Activated CD4-positive, alpha-beta T cell treated with anti-CD3 and anti-CD28 coated beads, Interleukin-10, Interleukin-2, amounts not matched to agents 100 ng/mL and 50 ng/mL, durations not matched to agents 16 hours and 8 hours (primary cell): ENCODE data around the gene MYRF.

Experiments used
- DNase-seq: peaks from one replicate; pipeline ENCODE4 v3.0.0-alpha.2; 2020

MYRF gene

GRCh38 chr11:61743486-61744095 lies 8.8 kb upstream of the MYRF start:
- DNase-seq: no peak

GRCh38 chr11:61744181-61744580 lies 8.3 kb upstream of the MYRF start:
- DNase-seq: no peak

GRCh38 chr11:61744609-61745156 lies 7.8 kb upstream of the MYRF start:
- DNase-seq: no peak

- DNase-seq: no peak
Measured at GRCh38 chr11:61745781-61746441, 6.5 kb upstream of the MYRF start.

GRCh38 chr11:61746442-61747191 lies 5.8 kb upstream of the MYRF start:
- no peak for DNase-seq

- peak; percentile 53 for DNase-seq
Measured at GRCh38 chr11:61747192-61747966, 5.1 kb upstream of the MYRF start.

GRCh38 chr11:61747967-61748285 lies 4.5 kb upstream of the MYRF start:
- no peak for DNase-seq

- DNase-seq: no peak
Measured at GRCh38 chr11:61749591-61750217, 2.7 kb upstream of the MYRF start.

- no peak for DNase-seq
Measured at GRCh38 chr11:61750631-61751273, 1.7 kb upstream of the MYRF start.

- no peak for DNase-seq
Measured at GRCh38 chr11:61751384-61751783, 1.1 kb upstream of the MYRF start.

- no peak for DNase-seq
Measured at GRCh38 chr11:61752925-61753521, 587 bp downstream of the MYRF start.

- DNase-seq: no peak
Measured at GRCh38 chr11:61753672-61754071, 1.2 kb downstream of the MYRF start.

- DNase-seq: no peak
Measured at GRCh38 chr11:61754534-61755482, 2.4 kb downstream of the MYRF start.

- no peak for DNase-seq
Measured at GRCh38 chr11:61756147-61756451, 3.7 kb downstream of the MYRF start.

- peak; percentile 63 for DNase-seq
Measured at GRCh38 chr11:61756452-61757212, 4.2 kb downstream of the MYRF start.

GRCh38 chr11:61757213-61757862 lies 4.9 kb downstream of the MYRF start:
- DNase-seq: no peak

- DNase-seq: no peak
Measured at GRCh38 chr11:61760946-61761345, 8.5 kb downstream of the MYRF start.

- DNase-seq: no peak
Measured at GRCh38 chr11:61761440-61762222, 9.2 kb downstream of the MYRF start.

GRCh38 chr11:61762223-61762615 lies 9.8 kb downstream of the MYRF start:
- no peak for DNase-seq
